ENCODE data around the gene COL6A1.

GRCh38 chr21:45954261-45954660, 27.3 kb upstream of the COL6A1 start:
- peak; percentile 20 for TF ChIP-seq CTCF (IDR thresholded peaks at IDR 0.05; ENCODE audit: poor library complexity)
- TF ChIP-seq EZH2phosphoT487 (IDR thresholded peaks at IDR 0.05; ENCODE audit: low read depth, severe bottlenecking, unreplicated experiment): no peak

Data from hepatocyte (in vitro differentiated cells).